ENCODE data around the gene MICALL2.

Gene MICALL2

DNA sequence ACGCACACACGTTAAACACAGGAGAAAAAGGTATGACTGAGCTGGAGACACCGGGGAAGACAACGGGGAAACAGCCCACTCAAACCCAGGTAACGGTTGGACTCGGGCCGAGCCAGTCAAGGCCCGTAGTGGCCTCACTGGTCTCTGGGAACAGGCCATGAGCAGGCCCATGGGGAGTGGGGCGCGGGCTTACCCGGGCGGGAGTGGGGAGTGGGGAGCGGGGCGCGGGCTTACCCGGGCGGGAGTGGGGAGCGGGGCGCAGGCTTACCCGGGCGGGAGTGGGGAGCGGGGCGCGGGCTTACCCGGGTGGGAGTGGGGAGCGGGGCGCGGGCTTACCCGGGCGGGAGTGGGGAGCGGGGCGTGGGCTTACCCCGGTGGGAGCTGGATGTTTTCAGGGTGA lies 33.4 kb upstream of the MICALL2 start:
- no peak for DNase-seq

DNA sequence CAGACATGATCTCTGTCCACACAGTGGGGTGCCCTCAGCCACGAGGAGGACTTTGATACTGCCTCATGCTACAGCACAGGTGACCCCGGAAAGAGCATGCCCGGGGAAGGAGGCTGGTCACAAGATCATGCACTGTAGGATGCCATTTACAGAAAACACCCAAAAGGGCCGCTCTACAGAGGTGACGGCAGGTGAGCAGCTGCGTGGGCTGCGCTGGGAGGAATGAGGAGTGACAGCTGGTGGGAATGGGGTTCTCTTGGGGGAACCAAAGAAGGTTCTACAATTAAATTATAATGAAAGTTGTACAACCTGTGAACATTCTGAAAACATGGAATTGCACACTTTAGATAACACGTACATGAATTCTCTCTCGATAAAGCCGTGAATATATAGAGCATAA lies 33.0 kb upstream of the MICALL2 start:
- no peak for DNase-seq

DNA sequence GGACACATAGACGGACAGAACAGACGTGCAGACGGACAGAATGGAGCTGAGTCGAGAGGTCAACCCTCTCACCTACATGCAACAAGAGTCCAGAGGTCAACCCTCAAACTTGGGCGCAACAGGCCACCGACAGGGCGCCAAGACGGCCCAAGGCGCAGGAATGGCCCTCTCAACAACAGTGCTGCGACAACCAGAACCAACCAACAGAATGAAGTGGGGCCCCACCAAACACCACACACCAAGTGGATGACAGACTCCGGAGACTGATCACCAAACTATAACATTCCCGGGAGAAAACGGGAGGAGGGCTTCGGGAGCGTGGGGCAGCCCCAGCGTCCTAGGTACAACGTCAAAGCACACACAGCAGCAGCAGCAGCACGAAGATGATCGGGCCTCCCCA lies 31.6 kb upstream of the MICALL2 start:
- DNase-seq = no peak

DNA sequence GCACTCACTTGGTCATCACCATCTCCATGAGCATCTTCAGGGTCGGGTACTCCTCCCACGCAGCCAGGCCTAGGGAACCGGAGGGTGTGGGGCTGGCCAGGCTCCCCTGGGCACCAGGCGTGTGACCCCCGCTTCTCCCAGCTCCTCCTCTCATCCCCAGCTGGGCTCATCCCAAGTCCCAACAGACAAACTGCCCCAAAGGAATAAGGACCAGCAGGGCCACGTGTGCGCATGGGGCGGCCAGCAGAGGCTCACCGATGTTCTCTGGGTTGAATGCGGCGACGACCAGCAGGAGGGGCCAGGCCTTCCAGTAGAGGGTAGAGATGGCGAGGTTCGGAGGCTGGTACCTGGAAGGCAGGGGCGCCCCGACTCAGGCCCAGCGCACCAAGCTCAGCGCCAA lies 30.1 kb upstream of the MICALL2 start:
- no peak for DNase-seq

DNA sequence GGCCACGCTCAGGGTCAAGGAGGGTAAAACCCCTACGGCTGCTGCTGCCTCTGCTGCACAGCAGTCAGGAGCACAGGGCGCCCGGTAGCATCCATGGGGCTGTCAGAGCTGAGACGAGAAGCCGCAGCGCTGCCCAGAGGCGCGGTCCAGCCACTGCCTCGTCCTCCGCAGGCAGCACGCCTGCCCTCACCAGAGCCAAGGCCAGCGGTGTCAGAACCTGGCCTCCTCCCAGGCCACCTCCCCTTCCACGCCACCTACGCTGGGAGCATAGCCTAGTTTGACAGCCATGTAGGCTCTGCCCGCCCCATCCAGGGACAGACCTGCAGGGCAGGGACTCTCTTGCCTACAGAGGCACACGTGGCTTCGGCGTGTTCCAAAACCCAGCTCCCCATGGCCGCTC lies 28.7 kb upstream of the MICALL2 start:
- no peak for DNase-seq

DNA sequence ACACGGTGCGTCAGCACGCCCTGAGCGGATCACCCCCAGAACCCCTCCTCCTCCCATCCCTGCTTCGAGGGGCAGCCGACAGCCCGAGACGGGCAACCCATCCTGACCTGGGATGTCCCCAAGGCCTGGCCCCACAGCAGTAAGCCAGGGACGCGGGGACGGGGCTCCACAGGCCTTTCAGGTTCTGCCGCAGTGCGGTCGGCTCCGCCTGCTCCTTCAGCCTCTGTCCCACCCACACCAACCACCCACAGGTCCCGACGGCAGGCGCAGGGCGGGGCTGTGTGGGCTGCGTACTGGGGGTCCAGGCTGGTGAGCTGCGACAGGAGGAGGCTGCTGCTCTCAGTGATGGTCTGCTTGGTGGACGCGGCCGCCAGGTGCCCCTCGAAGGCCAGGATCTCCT lies 28.2 kb upstream of the MICALL2 start:
- DNase-seq = no peak

DNA sequence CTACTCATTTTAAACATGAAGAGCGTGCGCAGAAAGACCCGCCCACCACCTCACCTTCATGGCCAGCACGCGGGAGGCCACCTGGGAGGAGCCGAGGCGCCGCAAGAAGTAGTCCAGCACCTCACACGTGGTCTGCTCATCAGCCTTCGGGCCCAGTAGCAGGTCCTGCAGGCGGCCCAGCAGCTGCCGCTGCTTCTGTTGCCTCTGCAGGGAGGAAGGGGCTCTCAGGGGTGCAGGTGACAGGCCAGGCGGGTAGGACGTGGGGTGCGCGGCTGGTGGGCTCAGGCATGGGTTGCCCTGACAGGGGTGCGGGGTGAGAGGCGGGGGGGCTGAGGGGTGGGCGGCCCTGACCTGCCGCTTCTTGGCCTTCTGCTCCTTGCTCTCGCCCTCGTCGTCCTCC lies 27.3 kb upstream of the MICALL2 start:
- DNase-seq = no peak

DNA sequence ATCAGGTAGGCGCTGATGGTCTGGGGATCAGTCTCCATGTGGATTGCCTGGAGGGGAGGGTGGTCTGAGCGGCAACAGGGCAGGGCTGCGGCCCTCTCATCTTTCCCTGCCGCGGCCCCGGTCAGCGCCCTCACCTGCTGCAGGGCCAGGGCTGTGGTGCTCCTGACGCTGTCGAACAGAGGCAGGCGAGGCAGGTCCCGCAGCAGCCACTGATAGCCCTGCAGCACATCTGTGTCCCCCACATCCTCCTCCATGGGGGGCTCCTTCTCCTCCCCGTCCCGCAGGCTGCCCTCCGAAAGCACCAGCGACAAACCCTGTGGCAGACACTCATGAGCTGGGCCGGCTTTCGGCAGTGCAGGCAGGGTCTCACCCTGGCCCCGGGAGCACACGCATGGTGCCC lies 25.9 kb upstream of the MICALL2 start:
- no peak for DNase-seq

DNA sequence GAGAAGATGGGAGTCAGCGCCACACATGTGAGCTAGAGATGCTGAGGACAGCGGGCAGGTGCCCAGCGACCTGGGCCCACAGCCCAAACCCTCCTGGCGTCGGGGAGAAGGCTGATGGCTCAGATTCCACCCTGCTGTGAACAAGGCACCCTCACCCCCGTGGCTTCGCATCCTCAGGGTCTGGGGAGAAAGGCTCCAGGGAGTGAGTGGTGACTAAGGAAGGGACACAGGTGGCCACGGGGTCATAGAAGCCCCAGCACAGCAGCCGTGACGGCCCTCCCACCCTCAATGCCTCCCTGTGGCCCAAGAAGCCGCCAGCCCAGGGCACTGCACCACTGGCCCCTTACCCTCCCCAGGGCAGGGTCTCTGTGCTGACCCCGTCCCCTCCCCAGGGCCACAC lies 25.3 kb upstream of the MICALL2 start:
- no peak for DNase-seq

DNA sequence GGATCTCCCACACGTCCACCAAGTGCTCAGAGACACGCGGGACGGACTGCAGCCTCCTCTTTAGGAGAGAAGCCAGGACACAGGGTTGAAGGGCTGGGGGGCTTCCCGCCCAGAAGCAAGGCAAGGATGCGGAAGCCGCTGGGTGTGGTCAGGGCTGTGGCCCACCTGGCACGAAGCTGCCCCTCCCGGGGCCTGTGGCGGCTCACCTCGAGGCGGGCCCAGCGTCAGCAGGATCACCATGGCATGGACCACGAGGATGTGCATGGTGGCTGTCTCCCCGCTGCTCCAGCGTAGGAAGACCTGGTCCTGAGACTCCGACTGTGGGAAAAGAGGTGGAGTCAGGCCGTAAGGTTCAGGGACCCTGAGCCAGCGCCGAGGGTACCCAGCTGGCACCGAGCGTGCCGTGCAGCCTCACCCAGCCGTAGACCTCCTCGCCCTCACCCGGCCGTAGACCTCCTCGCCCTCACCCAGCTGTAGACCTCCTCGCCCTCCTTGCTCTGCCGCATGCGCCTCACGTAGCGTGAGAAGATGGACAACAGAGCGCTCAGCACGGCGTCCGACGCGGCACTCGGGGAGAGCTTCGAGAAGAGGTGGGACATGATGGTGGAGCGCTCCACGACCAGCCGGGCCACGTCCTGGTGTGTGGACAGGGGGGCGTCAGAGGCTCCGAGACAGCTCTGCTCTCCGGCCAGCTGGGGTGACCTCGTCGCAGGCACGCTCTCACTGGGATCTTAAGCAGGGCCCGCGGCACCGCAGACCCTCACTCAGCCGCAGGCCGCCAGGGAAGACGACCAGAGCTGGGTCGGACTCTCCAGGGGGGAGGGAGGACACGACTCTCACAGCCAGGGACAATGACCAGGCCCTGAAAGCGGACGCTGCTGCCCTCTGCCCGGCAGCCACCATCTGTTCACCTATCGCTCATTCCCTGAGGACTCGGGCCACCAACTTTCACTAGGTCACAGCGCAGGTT lies 24.6 kb upstream of the MICALL2 start:
- DNase-seq = no peak

DNA sequence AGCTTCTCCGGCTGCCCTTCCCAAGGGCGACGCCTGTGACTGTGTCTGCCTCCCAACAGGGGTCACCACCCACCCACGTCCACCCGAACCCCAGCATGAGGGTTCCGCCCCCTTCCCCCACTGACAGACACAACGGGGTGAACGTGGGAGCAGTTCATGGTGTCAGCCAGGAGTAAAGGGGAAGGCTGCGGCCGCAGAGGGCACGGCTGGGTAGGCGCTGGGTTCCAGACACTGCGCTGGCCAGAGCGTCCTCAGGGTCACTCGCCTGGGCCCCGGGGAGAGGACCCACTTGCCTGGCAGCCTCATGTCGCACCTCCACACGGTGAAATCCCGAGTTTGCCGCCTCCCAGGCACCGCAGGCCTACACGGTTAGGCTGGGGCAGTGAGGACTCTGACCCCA lies 23.8 kb upstream of the MICALL2 start:
- DNase-seq = no peak

DNA sequence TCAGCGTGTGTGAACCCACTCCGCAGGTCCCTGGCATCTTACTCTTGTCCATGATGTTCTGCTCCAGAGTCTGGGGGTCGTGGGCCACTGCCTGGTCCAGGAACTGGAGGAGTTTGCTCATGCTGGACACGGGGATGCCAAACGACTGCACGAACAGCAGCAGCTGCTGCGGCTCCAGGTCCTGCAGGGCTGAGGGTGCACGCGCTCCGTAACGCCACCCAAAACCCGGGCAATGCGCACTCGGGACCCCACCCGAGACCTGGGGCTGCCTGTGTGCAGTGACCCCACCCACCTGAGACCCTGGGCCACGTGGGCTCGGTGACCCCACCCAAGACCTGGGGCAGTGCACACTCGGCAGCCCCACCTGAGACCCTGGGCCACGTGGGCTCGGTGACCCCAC lies 22.0 kb upstream of the MICALL2 start:
- DNase-seq = no peak

DNA sequence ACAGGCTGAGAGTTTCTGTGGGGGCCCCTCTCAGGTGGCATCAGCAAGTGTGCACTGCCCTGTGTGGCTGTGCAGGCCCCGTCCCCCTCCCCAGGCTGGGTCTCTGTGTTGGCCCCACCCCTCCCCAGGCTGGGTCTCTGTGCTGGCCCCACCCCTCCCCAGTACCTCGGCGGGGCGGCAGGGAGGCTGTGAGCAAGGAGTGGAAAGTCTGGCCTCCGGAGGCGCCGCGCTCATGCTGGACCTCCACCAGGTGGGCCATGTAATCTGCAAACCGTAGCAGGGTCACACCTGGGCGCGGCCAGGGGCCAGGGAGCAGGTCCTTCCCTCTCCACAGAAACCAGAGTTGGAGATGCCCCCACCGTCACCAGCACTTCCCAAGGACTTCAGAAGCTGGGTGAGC lies 21.4 kb upstream of the MICALL2 start:
- no peak for DNase-seq

DNA sequence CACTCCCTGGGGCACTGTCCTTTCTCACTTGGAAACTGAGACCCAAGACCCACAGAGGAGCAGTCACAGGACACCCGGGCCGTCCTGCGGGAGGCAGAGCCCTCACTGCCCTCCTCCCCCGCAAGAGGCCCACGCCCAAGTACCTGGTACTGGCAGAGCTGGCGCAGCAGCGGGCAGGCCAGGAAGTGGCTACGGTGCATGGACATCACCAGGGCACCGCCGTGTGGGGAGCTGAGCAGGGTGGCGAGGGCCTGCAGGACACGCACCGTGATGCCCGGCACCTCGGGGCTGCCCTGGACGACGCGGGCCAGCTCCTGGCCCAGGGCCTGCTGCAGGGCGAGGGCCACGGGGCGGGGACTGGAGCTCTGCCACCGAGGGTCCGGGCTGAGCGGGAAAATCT lies 20.0 kb upstream of the MICALL2 start:
- DNase-seq = no peak

DNA sequence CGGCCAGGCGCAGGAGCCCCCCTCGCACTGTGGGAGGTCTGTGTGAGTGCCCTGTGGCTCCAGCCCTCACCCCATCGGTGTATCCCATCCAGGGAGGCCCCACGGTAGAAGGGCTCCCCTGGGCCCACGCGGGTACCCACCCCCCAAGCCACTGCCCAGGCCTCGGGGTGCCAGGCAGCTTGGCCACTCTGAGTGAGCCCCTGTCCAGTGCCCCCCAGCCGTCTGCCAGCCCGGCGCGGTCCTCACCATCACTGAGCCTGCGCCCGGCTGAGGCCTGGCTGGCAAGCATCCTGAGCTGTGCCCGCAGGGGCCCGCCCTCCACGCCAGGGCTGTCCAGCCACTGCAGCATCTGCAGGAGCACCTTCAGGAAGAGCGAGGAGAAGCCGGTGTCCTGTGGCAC lies 19.2 kb upstream of the MICALL2 start:
- DNase-seq = no peak

DNA sequence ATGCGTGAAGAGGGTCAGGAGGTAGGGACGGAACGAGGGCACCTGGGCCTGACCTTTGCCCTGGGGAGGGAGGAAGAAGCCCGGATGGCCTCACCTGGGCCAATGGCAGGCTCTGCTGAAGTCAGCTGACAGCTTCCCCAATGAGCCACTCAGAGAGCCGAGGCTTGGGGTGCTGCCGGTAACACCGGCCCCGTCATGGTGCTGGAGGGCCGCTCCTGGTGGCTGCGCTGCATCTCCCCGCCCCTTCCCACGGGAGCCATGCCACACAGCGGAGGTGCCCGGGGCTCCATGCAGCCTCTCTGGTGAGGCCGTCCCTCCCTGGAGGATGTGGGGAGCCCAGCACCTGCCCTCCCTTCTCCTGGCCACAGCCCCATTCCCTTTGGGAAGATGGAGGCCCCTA lies 17.6 kb upstream of the MICALL2 start:
- DNase-seq = no peak

DNA sequence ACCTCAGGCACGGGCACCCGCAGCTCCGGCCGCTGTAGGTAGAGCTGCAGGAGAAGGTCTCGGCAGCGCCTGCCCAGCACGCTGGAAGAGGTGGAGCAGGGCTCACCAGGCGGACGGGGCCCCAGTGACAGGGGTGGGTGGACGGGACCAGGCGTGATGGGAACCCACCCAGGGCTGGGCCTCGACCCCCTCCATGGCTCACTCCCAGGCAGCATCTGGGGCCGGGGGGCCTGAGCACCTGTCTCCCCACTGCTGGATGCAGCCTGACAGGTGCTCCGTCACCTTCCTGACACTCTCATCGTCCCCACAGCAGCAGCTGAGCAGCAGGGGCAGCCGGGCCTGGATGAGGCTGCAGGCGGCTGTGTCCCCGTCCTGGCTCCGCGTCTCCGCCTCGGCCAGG lies 16.7 kb upstream of the MICALL2 start:
- DNase-seq = no peak

DNA sequence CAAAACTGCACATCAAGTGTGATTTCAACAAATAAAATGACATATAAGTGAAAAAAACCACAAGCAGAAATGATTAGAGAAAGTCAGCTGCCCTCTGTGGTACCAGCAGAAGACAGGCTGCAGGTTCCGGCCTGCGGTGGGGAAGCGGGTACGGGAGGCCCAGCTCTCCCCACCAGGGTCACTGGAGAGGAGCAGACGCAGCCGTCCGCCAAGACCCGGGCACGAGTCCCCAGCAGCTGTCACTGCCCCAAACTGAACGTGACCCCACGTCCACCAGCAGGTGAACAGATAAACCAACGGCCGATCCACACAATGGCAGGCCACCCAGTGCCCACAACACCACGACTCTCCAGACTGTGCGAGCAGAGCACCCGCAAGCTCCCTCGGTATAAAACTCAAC lies 16.1 kb upstream of the MICALL2 start:
- DNase-seq = no peak

DNA sequence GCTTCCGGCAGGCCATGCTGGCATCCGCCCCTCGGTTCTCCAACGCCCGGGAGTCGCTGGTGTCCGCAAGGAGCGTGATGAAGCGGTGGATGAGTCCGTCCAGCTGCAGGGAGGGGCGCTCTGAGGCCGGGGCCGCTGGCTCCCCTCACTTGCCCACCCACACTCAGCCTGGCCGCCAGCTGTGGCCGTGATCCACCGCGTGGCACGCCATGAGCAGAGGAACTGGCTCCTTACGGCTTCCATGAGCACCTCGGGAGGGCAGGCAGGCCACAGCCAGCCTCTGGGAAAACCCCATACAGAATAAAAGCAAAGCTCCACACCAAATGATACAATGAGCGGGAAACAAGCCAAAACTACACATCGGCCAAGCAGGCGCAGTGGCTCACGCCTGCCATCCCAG lies 15.5 kb upstream of the MICALL2 start:
- DNase-seq = no peak

DNA sequence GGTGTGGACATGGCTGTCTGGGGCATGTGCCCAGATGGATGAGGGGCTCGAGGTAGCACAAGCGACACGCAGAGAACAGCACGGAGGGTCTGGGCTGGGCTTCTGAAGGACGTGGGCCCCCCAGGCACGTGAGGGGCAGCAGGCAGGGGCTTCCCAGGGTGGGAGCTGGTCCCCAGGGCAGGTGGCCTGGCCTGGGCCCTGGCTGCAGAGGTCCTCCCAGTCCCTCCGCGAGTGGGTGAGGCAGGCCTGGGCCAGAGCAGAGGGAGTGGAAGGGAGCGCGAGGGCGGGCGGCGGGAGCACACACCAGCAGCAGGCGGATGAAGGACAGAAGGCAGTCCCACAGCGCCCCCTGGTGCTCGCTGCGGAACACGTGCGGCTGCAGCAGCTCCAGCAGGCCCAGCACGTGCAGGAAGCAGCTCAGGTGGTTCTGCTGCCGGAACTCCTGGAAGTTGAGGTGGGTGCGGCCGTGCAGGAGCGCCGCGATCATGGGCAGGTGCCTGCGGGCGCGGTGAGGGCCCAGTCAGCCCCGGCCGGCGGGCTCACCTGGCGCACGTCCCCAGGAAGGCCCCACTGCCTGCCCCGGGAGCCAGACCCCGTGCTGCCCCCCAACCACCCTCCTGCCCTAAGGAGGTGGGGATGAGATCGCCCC lies 14.7 kb upstream of the MICALL2 start:
- peak; percentile 15 to 43 for DNase-seq

DNA sequence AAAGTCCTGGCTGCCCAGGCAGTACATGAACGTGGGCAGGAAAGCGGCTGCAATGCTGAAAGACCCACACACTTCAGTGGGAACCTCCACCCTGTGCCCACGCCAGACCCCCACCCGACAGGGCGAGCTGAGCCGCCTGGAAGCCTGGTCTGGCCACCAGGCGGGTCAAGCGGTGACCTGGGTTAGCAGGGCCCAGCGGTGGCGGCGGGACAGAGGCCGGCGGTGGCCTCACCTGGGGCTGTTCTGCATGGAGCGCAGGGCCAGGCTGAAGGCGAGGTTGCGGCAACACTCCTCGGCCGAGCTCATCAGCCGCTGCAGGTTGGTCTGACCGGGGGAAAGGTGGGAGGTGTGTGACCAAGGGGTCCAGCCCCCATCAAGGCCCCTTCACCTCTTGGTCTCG lies 11.6 kb upstream of the MICALL2 start:
- no peak for DNase-seq

DNA sequence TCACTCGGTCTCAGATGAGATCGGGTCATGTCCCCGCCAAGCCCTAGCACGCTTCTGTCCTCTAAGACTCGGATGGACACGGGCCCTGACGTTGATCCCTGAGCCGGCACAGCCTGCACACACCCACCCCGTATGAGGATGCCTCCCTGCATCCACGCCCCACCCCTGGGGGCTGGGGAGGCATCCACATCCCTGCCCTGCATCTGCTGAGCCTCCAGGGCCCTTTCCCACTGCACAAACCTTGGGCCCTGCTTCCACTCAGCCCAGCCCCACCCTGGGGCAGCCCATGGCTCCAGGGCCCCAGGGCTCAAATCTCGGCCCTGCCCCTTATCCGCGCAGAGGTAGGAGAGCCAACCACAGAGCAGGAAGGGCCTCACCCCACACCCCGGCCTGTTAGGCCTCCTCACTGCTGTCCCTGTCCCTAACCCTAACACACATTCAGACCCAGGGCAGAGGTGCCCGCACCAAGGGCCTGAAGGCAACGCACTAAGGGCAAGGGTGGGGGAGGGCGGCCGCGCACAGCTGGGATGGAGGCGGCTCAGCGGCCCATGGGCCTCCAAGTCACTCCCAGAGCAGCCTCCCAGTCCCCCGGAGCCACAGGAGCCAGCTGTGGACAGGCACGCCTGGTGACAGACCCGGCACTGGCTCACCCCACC lies 9.5 kb upstream of the MICALL2 start:
- no peak for DNase-seq

DNA sequence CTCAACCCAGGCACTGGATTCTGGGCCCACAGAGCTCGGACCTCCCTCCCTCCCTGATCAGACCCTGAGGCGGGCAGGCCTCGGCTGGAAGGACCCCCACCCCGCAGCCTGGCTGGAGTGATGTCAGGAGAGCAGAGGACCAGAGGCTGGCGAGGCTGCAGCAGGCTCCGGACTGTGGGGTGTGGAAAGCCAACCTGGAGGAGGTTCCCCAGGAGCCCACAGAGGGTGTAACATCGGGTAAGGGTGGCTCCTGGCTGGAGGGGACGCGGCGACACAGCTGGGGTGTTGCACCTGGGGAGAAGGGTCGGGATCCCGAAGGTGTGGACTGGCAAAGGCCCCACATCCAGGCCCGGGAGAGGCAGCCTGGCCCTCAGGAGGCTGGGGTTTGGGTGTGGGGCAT lies 8.9 kb upstream of the MICALL2 start:
- DNase-seq = no peak
